GM10847 (cell line): ENCODE results near the gene TMEM151B.

Experiments
- POLR2A ChIP-seq: IDR thresholded peaks from 2 replicates; pipeline ENCODE4 v1.6.1; 2011; ENCODE audit not compliant: insufficient read length; ENCODE audit errors: extremely low read depth

Gene TMEM151B

GRCh38 chr6:44297063-44298038 is 27.1 kb downstream of the TMEM151B start:
- no peak for TF ChIP-seq POLR2A

- TF ChIP-seq POLR2A: no peak
Observed at GRCh38 chr6:44298055-44298803, 28.0 kb downstream of the TMEM151B start.

GRCh38 chr6:44298864-44299263 is 28.6 kb downstream of the TMEM151B start:
- no peak for TF ChIP-seq POLR2A

GRCh38 chr6:44300292-44300823 is 30.1 kb downstream of the TMEM151B start:
- TF ChIP-seq POLR2A: no peak

- TF ChIP-seq POLR2A: no peak
Observed at GRCh38 chr6:44301106-44301505, 30.9 kb downstream of the TMEM151B start.

GRCh38 chr6:44301782-44302564 is 31.7 kb downstream of the TMEM151B start:
- TF ChIP-seq POLR2A: no peak

- no peak for TF ChIP-seq POLR2A
Observed at GRCh38 chr6:44302856-44303255, 32.6 kb downstream of the TMEM151B start.

GRCh38 chr6:44303842-44304241 is 33.6 kb downstream of the TMEM151B start:
- no peak for TF ChIP-seq POLR2A

GRCh38 chr6:44304282-44305199 is 34.3 kb downstream of the TMEM151B start:
- TF ChIP-seq POLR2A: no peak

- TF ChIP-seq POLR2A: no peak
Observed at GRCh38 chr6:44305200-44305725, 35.0 kb downstream of the TMEM151B start.

- TF ChIP-seq POLR2A: no peak
Observed at GRCh38 chr6:44306710-44307109, 36.5 kb downstream of the TMEM151B start.

GRCh38 chr6:44307217-44307616 is 37.0 kb downstream of the TMEM151B start:
- TF ChIP-seq POLR2A: no peak

- no peak for TF ChIP-seq POLR2A
Observed at GRCh38 chr6:44309092-44309491, 38.8 kb downstream of the TMEM151B start.

- TF ChIP-seq POLR2A: no peak
Observed at GRCh38 chr6:44309631-44310030, 39.4 kb downstream of the TMEM151B start.
